HepG2 (cell line): ENCODE measurements around the gene FAM169A. TPM values are rescaled to one million over a fixed set of nuclear protein-coding genes. Genes with fewer than 3 reads are reported as not detected.

ENCODE experiments used
- ATAC-seq: fragments of 200-7000 bp; cut with Tn5 transposase; 3 replicates; pipeline ENCODE4 v1.9.1; 2020; ENCODE audit warnings: mild to moderate bottlenecking, moderate library complexity
- BruUV-seq: library from RNA; stranded (reverse); fragments of 400-500 nt; replicated peaks from 2 replicates; lab custom pipeline; 2021; lab: Mats Ljungman, UMichigan
- CTCF ChIA-PET: fragments of 300-600 bp; formaldehyde crosslinking; extraction: SDS; loops from one replicate; lab custom pipeline; 2021; ENCODE audit warnings: low total read pairs, inconsistent platforms, low intra/inter-chr PET ratio; lab: Yijun Ruan, JAX
- POLR2A ChIA-PET: fragments of 350-600 bp; sonication (Branson Sonifier 250); formaldehyde crosslinking; loops from one replicate; lab custom pipeline; 2020; ENCODE audit warnings: antibody characterized with exemption, inconsistent platforms; lab: Yijun Ruan, JAX
- DNase-seq: peaks from one replicate; pipeline ENCODE4 v3.0.0-alpha.2; 2015; ENCODE audit warnings: low spot score
- FAIRE-seq: peaks from 3 replicates; lab custom pipeline; 2011; peaks lifted over from hg19 to GRCh38; lab: Jason Lieb, UNC
- H2AFZ ChIP-seq: one replicate; pipeline ENCODE4 v1.6.1; 2011; ENCODE audit warnings: low read length, inconsistent platforms
- H3K27ac ChIP-seq: fragments of 300-600 bp; 3 replicates; pipeline ENCODE4 v1.8.0; 2011; ENCODE audit warnings: mixed run types, mild to moderate bottlenecking, mixed read lengths, low read length, inconsistent platforms; ENCODE audit not compliant: insufficient read depth; ENCODE audit errors: extremely low read length
- H3K27me3 ChIP-seq, 2 experiments: fragments of 200-600 bp in 1 of 2; 2 replicates in 1 of 2; 3 replicates in 1 of 2; pipeline versions ENCODE4 v1.6.0 to v1.8.0; 2011; ENCODE audit warnings: low read length in 2 of 2, mild to moderate bottlenecking in 2 of 2, moderate library complexity in 2 of 2, inconsistent platforms in 1 of 2; ENCODE audit not compliant: insufficient read depth in 2 of 2, control insufficient read depth in 1 of 2
- H3K36me3 ChIP-seq, 2 experiments: fragments of 200-600 bp in 1 of 2; replicated peaks in 1 of 2; 2 replicates in 1 of 2; 3 replicates in 1 of 2; pipeline versions ENCODE4 v1.5.1 to v1.8.0; 2011; ENCODE audit warnings: low read length in 2 of 2, inconsistent platforms in 1 of 2; ENCODE audit not compliant: insufficient read depth in 2 of 2, control insufficient read depth in 1 of 2
- H3K4me1 ChIP-seq: 2 replicates; pipeline ENCODE4 v1.5.1; 2012; ENCODE audit warnings: low read length, inconsistent platforms; ENCODE audit not compliant: insufficient read depth
- H3K4me2 ChIP-seq: 2 replicates; pipeline ENCODE4 v1.6.0; 2011; ENCODE audit warnings: low read depth, low read length, inconsistent platforms
- H3K4me3 ChIP-seq, 3 experiments: fragments of 200-600 bp in 1 of 3; sonication (generic), shearing (Covaris generic) in 1 of 3; replicated peaks in 1 of 3; 2 replicates each; pipeline ENCODE4 v1.5.1; 2011 to 2016; ENCODE audit warnings: low read length in 3 of 3, inconsistent platforms in 2 of 3, low read depth in 2 of 3, mild to moderate bottlenecking in 2 of 3, control low read depth in 1 of 3, mixed read lengths in 1 of 3; ENCODE audit not compliant: insufficient read depth in 1 of 3
- H3K79me2 ChIP-seq: one replicate; pipeline ENCODE4 v1.6.1; 2011; ENCODE audit warnings: low read length, inconsistent platforms; ENCODE audit not compliant: insufficient read depth
- H3K9ac ChIP-seq: 2 replicates; pipeline ENCODE4 v1.6.0; 2011; ENCODE audit warnings: mild to moderate bottlenecking, low read depth, low read length, inconsistent platforms; ENCODE audit not compliant: insufficient read depth
- H3K9me3 ChIP-seq: 2 replicates; pipeline ENCODE4 v1.5.1; 2012; ENCODE audit warnings: mild to moderate bottlenecking, low read length
- H4K20me1 ChIP-seq: 2 replicates; pipeline ENCODE4 v1.6.0; 2011; ENCODE audit warnings: inconsistent platforms, mild to moderate bottlenecking, low read length, moderate library complexity; ENCODE audit not compliant: insufficient read depth
- ATF3 ChIP-seq: sonication (generic); formaldehyde crosslinking; IDR thresholded peaks from 2 replicates; pipeline ENCODE4 v1.4.0; 2020; ENCODE audit warnings: missing genetic modification reagents
- CCDC6 ChIP-seq: sonication (generic); formaldehyde crosslinking; IDR thresholded peaks from 2 replicates; pipeline ENCODE4 v1.8.1; 2022; ENCODE audit warnings: mild to moderate bottlenecking, missing genetic modification reagents, moderate library complexity
- GTF2F1 ChIP-seq: fragments of 150-350 bp; IDR thresholded peaks from 2 replicates; pipeline ENCODE4 v1.6.1; 2014; ENCODE audit warnings: low read length
- HNRNPUL1 ChIP-seq: fragments of 200-400 bp; formaldehyde crosslinking; IDR thresholded peaks from 2 replicates; pipeline ENCODE4 v1.6.1; 2017; ENCODE audit warnings: low read depth, mild to moderate bottlenecking, low read length, moderate library complexity
- IRF2 ChIP-seq: IDR thresholded peaks from 2 replicates; pipeline ENCODE4 v1.6.1; 2018; ENCODE audit warnings: missing genetic modification reagents, missing compliant biosample characterization
- NCOA2 ChIP-seq: sonication (generic); formaldehyde crosslinking; IDR thresholded peaks from 2 replicates; pipeline ENCODE4 v1.8.0; 2022; ENCODE audit warnings: inconsistent platforms
- NFRKB ChIP-seq: fragments of 450-650 bp; IDR thresholded peaks from 2 replicates; pipeline ENCODE4 v1.6.1; 2017
- RXRA ChIP-seq: sonication (generic); formaldehyde crosslinking; IDR thresholded peaks from 2 replicates; pipeline ENCODE4 v1.5.1; 2020; ENCODE audit warnings: missing genetic modification reagents
- SYNCRIP ChIP-seq: fragments of 200-400 bp; formaldehyde crosslinking; IDR thresholded peaks from 2 replicates; pipeline ENCODE4 v1.6.1; 2018; ENCODE audit warnings: mild to moderate bottlenecking, low read depth, low read length; ENCODE audit not compliant: insufficient read depth
- ZFP36L2 ChIP-seq: sonication (generic); formaldehyde crosslinking; IDR thresholded peaks from 2 replicates; pipeline ENCODE4 v1.4.0; 2020; ENCODE audit warnings: missing genetic modification reagents
- ZNF136 ChIP-seq: sonication (generic); formaldehyde crosslinking; IDR thresholded peaks from 2 replicates; pipeline ENCODE4 v1.8.1; 2022; ENCODE audit warnings: low read depth, mild to moderate bottlenecking, moderate library complexity, missing genetic modification reagents
- ZNF331 ChIP-seq: sonication (generic); formaldehyde crosslinking; IDR thresholded peaks from 2 replicates; pipeline ENCODE4 v1.4.0; 2020; ENCODE audit warnings: missing genetic modification reagents
- ZNF589 ChIP-seq: sonication (generic); formaldehyde crosslinking; conservative IDR thresholded peaks from 2 replicates; pipeline ENCODE4 v1.8.0; 2022; ENCODE audit warnings: mild to moderate bottlenecking, moderate library complexity, missing genetic modification reagents
- ZNF605 ChIP-seq: sonication (generic); formaldehyde crosslinking; IDR thresholded peaks from 2 replicates; pipeline ENCODE4 v1.8.0; 2022; ENCODE audit warnings: mild to moderate bottlenecking, missing genetic modification reagents
- WGBS: methylation state at CpG from one replicate; pipeline ENCODE4 v1.1.6; 2017; ENCODE audit warnings: low lambda C conversion rate; 5-methylcytosine and 5-hydroxymethylcytosine counted together
- in situ Hi-C: cut with HindIII; loops from 2 replicates; pipeline ENCODE4 v1.10.0; 2017; ENCODE audit warnings: low pct_unique_long_range_greater_than_20kb; ENCODE audit not compliant: extremely low pct_ligation_motif_present
- intact Hi-C: fragments of 100-400 bp; cut with micrococcal nuclease; formaldehyde crosslinking; loops from one replicate; pipeline ENCODE4 v1.10.0; 2022; ENCODE audit not compliant: unreplicated experiment
- polyA plus RNA-seq, 8 experiments: library from polyadenylated mRNA; depleted of rRNA in 3 of 8; stranded (reverse) in 7 of 8; unstranded in 1 of 8; fragments of >200 nt; fragmentation: Illumina TruSeq in 4 of 8; extraction: Trizol in 4 of 8; gene quantifications; 2 replicates each; pipeline versions ENCODE4 v1.2.1 to v1.2.3, GENCODE V29; 2011 to 2016; ENCODE audit warnings: low read depth in 4 of 8, missing spikeins in 1 of 8, mixed read lengths in 1 of 8; ENCODE audit not compliant: insufficient read depth in 1 of 8
- total RNA-seq, 5 experiments: library from RNA; depleted of rRNA; stranded (reverse); fragments of >200 nt; fragmentation: Illumina TruSeq; extraction: Trizol; gene quantifications; 2 replicates each; pipeline ENCODE4 v1.2.3, GENCODE V29; 2016; ENCODE audit warnings: low read depth in 1 of 5
- TF ChIP-seq, protein P1 (sequence below): sonication (generic); formaldehyde crosslinking; IDR thresholded peaks from 2 replicates; pipeline ENCODE4 v1.4.0; 2020; ENCODE audit warnings: missing genetic modification reagents
- TF ChIP-seq, protein P2 (sequence below): sonication (generic); formaldehyde crosslinking; IDR thresholded peaks from 2 replicates; pipeline ENCODE4 v1.8.1; 2022; ENCODE audit warnings: low read depth, mild to moderate bottlenecking, missing genetic modification reagents

Gene FAM169A
- total and polyA plus RNA-seq, 2 of the 13 experiments (the other 11 are each of a cell fraction or from before 2014, with no cell fraction given) = 21.1 to 110 TPM

DNA sequence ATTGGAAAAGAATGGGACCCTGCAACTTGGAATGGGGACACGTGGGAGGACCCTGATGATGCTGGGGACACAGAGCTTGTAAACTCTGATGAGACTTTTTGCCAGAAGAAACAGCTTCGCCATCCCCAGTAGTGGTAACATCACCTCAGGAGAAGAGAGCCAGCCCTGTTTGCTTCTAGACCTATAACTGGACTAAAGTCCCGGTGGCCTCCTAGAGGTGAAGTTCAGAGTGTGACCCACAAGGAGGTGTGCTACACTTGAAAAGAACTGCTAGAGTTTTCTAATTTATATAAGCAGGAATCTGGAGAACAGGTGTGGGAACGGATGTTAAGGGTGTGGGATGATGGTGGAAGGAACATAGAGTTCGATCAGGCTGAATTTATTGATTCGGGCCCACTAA lies 79.3 kb downstream of the FAM169A start (continued):
- TF ChIP-seq, protein P1, sequence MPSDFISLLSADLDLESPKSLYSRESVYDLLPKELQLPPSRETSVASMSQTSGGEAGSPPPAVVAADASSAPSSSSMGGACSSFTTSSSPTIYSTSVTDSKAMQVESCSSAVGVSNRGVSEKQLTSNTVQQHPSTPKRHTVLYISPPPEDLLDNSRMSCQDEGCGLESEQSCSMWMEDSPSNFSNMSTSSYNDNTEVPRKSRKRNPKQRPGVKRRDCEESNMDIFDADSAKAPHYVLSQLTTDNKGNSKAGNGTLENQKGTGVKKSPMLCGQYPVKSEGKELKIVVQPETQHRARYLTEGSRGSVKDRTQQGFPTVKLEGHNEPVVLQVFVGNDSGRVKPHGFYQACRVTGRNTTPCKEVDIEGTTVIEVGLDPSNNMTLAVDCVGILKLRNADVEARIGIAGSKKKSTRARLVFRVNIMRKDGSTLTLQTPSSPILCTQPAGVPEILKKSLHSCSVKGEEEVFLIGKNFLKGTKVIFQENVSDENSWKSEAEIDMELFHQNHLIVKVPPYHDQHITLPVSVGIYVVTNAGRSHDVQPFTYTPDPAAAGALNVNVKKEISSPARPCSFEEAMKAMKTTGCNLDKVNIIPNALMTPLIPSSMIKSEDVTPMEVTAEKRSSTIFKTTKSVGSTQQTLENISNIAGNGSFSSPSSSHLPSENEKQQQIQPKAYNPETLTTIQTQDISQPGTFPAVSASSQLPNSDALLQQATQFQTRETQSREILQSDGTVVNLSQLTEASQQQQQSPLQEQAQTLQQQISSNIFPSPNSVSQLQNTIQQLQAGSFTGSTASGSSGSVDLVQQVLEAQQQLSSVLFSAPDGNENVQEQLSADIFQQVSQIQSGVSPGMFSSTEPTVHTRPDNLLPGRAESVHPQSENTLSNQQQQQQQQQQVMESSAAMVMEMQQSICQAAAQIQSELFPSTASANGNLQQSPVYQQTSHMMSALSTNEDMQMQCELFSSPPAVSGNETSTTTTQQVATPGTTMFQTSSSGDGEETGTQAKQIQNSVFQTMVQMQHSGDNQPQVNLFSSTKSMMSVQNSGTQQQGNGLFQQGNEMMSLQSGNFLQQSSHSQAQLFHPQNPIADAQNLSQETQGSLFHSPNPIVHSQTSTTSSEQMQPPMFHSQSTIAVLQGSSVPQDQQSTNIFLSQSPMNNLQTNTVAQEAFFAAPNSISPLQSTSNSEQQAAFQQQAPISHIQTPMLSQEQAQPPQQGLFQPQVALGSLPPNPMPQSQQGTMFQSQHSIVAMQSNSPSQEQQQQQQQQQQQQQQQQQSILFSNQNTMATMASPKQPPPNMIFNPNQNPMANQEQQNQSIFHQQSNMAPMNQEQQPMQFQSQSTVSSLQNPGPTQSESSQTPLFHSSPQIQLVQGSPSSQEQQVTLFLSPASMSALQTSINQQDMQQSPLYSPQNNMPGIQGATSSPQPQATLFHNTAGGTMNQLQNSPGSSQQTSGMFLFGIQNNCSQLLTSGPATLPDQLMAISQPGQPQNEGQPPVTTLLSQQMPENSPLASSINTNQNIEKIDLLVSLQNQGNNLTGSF (CRISPR knock-in tag) = no peak
- TF ChIP-seq ZFP36L2 (CRISPR knock-in tag) = no peak
- no peak for TF ChIP-seq ZNF331
- TF ChIP-seq ZNF605 (CRISPR knock-in tag) = no peak

DNA sequence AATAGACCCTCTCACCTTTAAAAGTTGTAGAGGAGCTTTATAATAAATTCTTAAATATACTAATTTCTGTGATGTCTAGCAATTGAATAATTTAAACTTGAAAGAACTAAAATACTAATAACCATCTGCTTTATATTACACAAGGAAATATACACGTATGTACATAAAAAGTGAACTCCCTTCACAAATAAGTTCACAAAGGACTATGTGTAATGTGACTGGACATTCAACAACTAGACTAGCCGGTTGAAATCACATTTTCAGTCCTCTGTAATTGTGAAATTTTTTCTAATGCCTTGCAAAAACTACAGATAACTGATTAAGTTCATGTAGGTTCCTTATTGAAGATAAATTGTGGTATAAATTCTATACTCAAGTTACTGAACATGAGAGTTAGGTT lies 87.6 kb downstream of the FAM169A start:
- Histone ChIP-seq H3K9ac (no peak overlapping the region), H2AFZ (no peak overlapping the region), H3K79me2 (no peaks in the 10 kb centered on the region), H3K27ac (no peak overlapping the region), H3K4me2 (no peak overlapping the region), H3K4me1 (no peaks in the 10 kb centered on the region), H3K27me3 (no peaks in the 10 kb centered on the region), H3K36me3 (peaks cover 9 to 65% of the 10 kb centered on the region in 2 experiments), H3K4me3 (no peak overlapping the region), H3K9me3 (no peaks in the 10 kb centered on the region), H4K20me1 (no peaks in the 10 kb centered on the region; the same call in 1 of the 2 replicates)
- DNase-seq (no peak), FAIRE-seq (no peak), ATAC-seq (no peak)
- ChIA-PET CTCF (no interaction called here), POLR2A (no interaction called here)
- 95% methylated on average over 2 of the region's 2 CpGs for WGBS
- intact Hi-C loops = no loop called here
- in situ Hi-C loops = no loop called here
- BruUV-seq = no TSS peak
- no peak for TF ChIP-seq GTF2F1
- TF ChIP-seq SYNCRIP = no peak
- no peak for TF ChIP-seq RXRA (CRISPR knock-in tag)
- no peak for TF ChIP-seq ZNF136 (CRISPR knock-in tag)
- TF ChIP-seq, protein P2, sequence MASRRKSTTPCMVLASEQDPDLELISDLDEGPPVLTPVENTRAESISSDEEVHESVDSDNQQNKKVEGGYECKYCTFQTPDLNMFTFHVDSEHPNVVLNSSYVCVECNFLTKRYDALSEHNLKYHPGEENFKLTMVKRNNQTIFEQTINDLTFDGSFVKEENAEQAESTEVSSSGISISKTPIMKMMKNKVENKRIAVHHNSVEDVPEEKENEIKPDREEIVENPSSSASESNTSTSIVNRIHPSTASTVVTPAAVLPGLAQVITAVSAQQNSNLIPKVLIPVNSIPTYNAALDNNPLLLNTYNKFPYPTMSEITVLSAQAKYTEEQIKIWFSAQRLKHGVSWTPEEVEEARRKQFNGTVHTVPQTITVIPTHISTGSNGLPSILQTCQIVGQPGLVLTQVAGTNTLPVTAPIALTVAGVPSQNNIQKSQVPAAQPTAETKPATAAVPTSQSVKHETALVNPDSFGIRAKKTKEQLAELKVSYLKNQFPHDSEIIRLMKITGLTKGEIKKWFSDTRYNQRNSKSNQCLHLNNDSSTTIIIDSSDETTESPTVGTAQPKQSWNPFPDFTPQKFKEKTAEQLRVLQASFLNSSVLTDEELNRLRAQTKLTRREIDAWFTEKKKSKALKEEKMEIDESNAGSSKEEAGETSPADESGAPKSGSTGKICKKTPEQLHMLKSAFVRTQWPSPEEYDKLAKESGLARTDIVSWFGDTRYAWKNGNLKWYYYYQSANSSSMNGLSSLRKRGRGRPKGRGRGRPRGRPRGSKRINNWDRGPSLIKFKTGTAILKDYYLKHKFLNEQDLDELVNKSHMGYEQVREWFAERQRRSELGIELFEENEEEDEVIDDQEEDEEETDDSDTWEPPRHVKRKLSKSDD (CRISPR knock-in tag) = no peak
- no peak for TF ChIP-seq NFRKB
- TF ChIP-seq HNRNPUL1 = no peak
- no peak for TF ChIP-seq ZNF589
- TF ChIP-seq IRF2 (CRISPR knock-in tag) = no peak
- TF ChIP-seq NCOA2 = no peak
- no peak for TF ChIP-seq CCDC6 (CRISPR knock-in tag)
- no peak for TF ChIP-seq ATF3
